T-helper 2 cell treated with Interferon-gamma antibody and Interleukin-4, amounts not matched to agents 100 ng/mL and 5 ng/mL, for 36 hours (primary cell): Measurements from ENCODE around the gene FUNDC2. TPM values are rescaled to one million over a fixed set of nuclear protein-coding genes. Genes with fewer than 3 reads are reported as not detected.

ENCODE experiments used
- intact Hi-C: fragments of 100-400 bp; cut with micrococcal nuclease; formaldehyde crosslinking; loops from one replicate; pipeline ENCODE4 v1.15.1; 2023
- total RNA-seq: library from RNA; stranded (reverse); gene quantifications from 2 replicates; pipeline ENCODE4 v1.2.3, GENCODE V29; 2022

Gene FUNDC2
- total RNA-seq, 1 donor from 2014 or later: 54.4 TPM

GRCh38 chrX:155069414-155069813 lies 42.8 kb downstream of the FUNDC2 start:
- intact Hi-C loops: no loop called here

DNA sequence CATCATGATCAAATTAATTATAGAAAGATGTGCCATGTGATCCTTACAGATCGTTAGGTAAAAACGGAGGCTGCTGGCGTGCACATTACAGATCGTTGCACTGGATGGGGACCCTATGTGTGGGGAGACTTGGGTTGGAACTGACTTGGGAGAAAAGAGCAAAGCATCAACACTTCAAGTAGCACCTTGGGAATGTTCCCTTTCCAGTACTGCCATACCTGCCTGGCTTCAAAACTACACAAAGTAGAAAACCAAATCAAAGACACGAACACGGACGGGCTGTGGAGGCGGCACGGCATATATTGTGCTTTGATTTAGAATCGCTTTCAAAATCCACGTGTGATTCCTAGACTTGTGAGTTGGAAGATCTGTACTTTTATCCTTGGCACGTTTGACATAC lies 43.4 kb downstream of the FUNDC2 start:
- intact Hi-C loops: loop anchor here (2.0 to 5.0 kb wide), 2 partner anchors 88 to 147 kb away; partner anchors contain the start of gene VBP1

- intact Hi-C loops: loop anchor here (2.0 to 5.0 kb wide), 2 partner anchors 88 to 146 kb away; partner anchors contain the start of gene VBP1
Observed at GRCh38 chrX:155070663-155070974, 44.0 kb downstream of the FUNDC2 start.

DNA sequence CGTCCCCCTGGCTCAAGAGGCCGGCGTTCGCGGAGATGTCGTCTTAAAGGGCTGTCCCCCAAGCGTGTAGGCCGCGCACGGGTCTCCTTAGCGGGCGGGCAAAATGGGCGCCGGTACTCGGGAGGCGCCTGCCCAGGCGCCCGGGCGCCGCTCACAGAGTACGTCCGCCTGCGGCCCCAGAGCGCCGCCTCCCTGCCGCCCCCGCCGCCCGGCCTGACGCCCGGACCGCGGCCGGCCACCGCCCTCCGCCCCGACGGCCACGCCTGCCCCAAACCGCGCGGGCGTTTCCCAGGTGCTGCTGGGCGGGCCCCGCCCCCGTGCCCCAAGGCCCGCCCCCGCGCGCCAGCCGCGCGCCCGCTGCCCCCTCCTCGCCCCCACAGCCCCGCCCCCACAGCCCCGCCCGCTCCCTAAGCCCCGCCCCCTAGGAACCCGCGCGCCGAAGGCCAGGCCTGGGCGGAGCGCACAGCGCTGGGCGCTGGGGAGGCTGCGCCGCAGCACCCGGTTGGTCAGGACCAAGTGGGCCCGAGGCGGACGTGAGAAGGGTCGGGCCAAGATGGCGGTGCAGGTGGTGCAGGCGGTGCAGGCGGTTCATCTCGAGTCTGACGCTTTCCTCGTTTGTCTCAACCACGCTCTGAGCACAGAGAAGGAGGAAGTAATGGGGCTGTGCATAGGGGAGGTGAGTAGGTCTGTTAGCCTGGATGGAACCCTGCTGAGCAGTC lies 44.5 kb downstream of the FUNDC2 start, which contains the start of the genes BRCC3, CMC4 and MTCP1:
Gene BRCC3, plus strand, starts transcription at position 534 of the 719 bp plus-strand sequence. Its CDS starts 20 bp downstream, at position 554.
Gene CMC4, minus strand, starts transcription at position 162 of the 719 bp plus-strand sequence. CDS start 7,113 bp downstream, outside the sequence.
Gene MTCP1, minus strand, starts transcription at position 162 of the 719 bp plus-strand sequence. CDS start 5,126 bp downstream, outside the sequence.
- intact Hi-C loops: loop anchor here (1.0 to 5.0 kb wide), 3 partner anchors 44 to 146 kb away; partner anchors contain the start of gene VBP1

DNA sequence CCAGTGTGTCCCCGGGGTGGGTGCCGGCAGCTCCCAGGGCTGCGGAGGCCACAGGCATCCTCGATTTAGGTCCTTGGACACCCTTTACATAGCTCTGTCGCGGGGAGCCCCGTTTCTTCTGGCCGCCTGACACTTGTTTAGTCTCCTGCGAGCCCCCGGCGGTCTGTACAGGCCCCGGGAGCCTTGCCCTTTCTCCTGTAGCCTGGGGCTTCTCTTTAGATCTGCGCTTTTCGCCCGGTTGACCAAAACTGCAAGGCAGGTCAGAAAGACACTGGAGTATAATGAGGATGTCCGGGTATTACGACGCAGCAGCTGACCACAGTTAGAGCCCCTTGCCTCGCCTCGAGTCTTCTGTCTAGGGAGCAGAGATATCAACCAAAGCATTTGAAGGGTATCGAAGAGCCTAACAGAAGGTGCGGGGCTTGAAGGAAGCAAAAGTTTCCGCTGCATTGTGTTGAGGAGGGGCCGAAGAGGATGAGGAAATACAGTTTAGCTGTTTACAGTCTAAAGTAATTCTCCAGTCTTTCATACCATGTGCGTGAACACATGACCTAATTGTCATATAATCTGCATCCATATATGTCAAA lies 45.1 kb downstream of the FUNDC2 start:
- intact Hi-C loops: loop anchor here (1.0 to 5.0 kb wide), 3 partner anchors 44 to 145 kb away; partner anchors contain the start of gene VBP1

DNA sequence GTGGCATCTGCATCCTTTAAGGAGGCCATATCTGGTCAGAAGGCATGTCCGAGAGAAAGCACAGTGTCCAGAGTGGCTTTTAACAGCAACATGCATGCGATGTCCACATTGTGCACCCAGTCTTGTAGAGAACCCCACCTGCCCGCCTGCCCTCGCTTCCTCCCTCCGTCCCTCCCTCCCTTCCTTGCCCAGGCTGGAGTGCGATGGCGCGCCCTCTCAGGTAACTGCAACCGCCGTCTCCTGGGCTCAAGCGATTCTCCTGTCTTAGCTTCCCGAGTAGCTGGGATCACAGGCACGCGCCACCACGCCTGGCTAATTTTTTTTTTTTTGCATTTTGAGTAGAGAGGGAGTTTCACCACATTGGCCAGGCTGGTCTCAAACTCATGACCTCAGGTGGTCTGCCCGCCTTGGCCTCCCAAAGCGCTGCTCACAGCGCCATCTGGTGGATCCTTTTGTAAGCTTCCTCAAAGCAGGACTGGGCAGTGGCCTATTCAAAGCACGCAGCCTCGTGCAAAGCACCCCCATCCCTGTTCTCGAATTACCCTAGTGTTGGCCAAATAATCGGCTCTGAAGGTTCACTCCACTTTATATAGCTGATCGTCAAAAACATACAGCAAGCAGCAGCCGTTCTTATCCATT lies 59.7 kb downstream of the FUNDC2 start:
- intact Hi-C loops: no loop called here

GRCh38 chrX:155086961-155087735 lies 60.5 kb downstream of the FUNDC2 start:
- intact Hi-C loops: no loop called here

DNA sequence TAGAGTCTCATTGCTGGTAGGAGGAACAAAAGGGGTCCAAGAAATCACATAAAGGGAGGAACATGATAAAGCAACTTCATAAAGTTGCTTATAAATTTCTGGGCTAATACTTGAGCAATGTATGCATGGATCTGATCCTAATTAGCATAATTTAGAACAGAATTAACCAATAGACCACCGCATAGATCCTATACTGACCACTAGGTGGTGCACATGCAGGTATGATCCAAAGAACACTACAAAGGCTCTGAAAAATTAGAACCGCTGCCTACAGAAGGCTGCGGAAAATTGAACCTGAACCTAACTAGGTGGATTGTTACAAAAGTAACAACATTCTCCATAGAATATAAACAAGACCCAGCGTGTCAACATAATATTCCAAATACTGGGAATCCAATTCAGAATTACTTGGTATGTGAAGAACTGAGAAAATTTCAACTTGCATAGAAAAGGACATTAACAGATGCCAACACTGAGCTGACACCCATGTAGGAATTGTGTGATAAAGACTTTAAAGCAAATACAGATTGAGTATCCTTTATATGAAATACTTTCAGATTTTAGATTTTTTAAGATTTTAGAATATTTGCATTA lies 67.9 kb downstream of the FUNDC2 start:
- intact Hi-C loops: loop anchor here (5.0 kb wide), 1 partner anchor 123 kb away; the partner anchor contains the start of gene VBP1

DNA sequence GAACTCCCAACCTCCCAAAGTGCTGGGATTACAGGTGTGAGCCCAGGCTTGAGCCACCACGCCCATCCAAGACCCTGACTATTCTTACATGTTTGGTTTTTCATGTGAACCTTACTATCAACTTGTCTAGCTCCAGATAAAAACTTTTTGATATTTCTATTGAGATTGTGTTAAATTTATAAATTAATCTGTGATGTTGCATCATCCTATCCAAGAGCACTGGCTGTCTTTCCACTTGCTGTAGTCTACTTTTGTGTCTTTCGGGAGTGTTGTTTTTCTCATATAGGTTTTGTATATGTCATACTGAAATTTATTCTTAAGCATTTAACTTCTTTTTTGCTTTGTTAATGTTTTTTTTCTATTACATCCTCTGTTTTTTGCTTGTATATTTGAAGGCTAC lies 79.3 kb downstream of the FUNDC2 start:
- intact Hi-C loops: no loop called here

- intact Hi-C loops: no loop called here
Observed at GRCh38 chrX:155108427-155108826, 81.8 kb downstream of the FUNDC2 start.

Other genes with a start within 250 kb of the FUNDC2 start
- 54.4 and 55.4 TPM in 2 replicates for gene MPP1, start 221.4 kb upstream of the FUNDC2 start, total RNA-seq
- not detected in 2 replicates for gene SMIM9, start 192.2 kb upstream of the FUNDC2 start, total RNA-seq
- 20.3 and 24.4 TPM in 2 replicates for gene F8A1, start 140.5 kb upstream of the FUNDC2 start, total RNA-seq
- 4.7 and 5.1 TPM in 2 replicates for gene F8, start 4.1 kb upstream of the FUNDC2 start, total RNA-seq
- 4.8 and 6.3 TPM in 2 replicates for gene CMC4, start 44.3 kb downstream of the FUNDC2 start, total RNA-seq
- gene MTCP1, start 44.3 kb downstream of the FUNDC2 start, total RNA-seq: 12.1 and 15.0 TPM in 2 replicates
- gene BRCC3, start 44.7 kb downstream of the FUNDC2 start, total RNA-seq: 30.3 and 32.8 TPM in 2 replicates
- gene VBP1, start 189.6 kb downstream of the FUNDC2 start, total RNA-seq: 63.8 and 69.1 TPM in 2 replicates
- gene RAB39B, start 237.6 kb downstream of the FUNDC2 start, total RNA-seq: 8.4 and 8.7 TPM in 2 replicates